Measurements from ENCODE around the gene HSPBAP1. TPM values are rescaled to one million over a fixed set of nuclear protein-coding genes. Genes with fewer than 3 reads are reported as not detected.
A peak's percentile ranks its signal among the peaks of the same experiment; 100 is the strongest.

HSPBAP1 gene
- total RNA-seq, 3 donors from 2014 or later, result 6.6 to 12.2 (median 7.9) TPM

DNA sequence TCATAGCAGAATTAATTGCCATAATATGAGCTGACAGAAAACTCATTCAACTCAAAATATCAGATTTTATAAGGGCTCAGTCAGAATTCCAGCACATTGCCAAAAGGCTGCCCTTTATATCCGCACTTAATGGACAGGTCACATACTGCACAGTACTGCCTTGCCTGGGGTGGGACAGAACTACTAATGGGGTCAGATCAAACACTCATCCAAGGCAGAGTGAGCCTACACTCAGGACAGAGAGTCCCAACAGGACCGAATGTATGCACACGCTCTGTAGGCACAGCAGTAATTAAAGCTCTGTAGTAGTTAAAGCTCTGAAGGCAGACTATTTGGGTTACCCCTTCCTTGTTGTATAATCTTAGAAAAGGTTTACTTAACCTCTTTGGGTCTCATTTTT is 27.2 kb downstream of the HSPBAP1 start:
- TF ChIP-seq, protein P1, sequence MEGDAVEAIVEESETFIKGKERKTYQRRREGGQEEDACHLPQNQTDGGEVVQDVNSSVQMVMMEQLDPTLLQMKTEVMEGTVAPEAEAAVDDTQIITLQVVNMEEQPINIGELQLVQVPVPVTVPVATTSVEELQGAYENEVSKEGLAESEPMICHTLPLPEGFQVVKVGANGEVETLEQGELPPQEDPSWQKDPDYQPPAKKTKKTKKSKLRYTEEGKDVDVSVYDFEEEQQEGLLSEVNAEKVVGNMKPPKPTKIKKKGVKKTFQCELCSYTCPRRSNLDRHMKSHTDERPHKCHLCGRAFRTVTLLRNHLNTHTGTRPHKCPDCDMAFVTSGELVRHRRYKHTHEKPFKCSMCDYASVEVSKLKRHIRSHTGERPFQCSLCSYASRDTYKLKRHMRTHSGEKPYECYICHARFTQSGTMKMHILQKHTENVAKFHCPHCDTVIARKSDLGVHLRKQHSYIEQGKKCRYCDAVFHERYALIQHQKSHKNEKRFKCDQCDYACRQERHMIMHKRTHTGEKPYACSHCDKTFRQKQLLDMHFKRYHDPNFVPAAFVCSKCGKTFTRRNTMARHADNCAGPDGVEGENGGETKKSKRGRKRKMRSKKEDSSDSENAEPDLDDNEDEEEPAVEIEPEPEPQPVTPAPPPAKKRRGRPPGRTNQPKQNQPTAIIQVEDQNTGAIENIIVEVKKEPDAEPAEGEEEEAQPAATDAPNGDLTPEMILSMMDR (IDR thresholded peaks at IDR 0.05), result no peak
- Histone ChIP-seq H3K36me3 (ENCODE audit: low read depth) (no peaks in the 10 kb centered on the region), H3K4me1 (ENCODE audit: low read depth) (no peaks in the 10 kb centered on the region), H3K4me3 (no peak overlapping the region), H3K9me3 (no peaks in the 10 kb centered on the region)
- intact Hi-C loops (cut with DNase I, micrococcal nuclease), result no loop called here
- no peak for DNase-seq
- no peak for ATAC-seq

DNA sequence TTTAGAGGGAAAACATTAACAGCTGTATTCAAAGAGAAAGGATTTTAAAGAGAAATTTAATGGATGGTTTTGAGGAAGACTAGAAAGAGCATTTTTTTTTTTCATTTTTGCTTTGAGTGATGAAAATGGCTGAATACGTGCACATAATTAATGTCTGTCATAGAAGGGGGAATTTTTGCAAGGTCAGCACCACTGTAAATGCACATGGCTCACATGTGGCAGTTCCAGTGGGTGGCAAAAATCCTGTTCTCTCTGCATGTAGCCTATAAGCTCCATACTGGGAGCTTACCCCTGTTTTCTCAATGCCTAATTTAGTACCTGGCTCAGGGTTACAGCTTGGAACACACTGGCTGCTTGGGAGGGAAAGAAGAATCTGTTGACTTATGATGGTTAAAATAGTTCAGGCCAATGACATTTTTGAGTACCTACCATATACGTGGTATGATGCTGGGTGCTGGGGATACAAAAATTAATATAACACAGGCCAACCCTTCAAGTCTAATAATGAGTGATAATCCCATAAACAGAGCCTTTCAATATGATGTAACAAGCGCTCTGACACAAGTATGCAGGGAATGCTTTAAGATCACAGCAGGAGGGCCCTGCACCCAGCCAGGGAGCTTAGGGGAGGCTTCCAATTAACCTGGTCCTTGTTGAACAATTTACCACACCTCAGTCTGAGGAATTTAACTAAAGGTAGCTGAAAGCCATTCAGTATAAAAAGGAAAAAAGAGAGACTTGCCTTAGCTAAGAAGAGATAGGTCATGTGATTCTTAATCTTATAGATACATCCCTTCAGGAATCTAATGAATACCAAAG is 33.0 kb downstream of the HSPBAP1 start:
- no peak for ATAC-seq
- DNase-seq, result no peak
- intact Hi-C loops (cut with DNase I, micrococcal nuclease), result no loop called here
- TF ChIP-seq, protein P1 (IDR thresholded peaks at IDR 0.05), result no peak
- H3K9me3 ChIP-seq, result no peaks in the 10 kb centered on the region
- H3K4me1 ChIP-seq (ENCODE audit: low read depth), result peaks cover 3% of the 10 kb centered on the region
- no peaks in the 10 kb centered on the region for H3K36me3 ChIP-seq (ENCODE audit: low read depth)
- no peak overlapping the region for H3K4me3 ChIP-seq

DNA sequence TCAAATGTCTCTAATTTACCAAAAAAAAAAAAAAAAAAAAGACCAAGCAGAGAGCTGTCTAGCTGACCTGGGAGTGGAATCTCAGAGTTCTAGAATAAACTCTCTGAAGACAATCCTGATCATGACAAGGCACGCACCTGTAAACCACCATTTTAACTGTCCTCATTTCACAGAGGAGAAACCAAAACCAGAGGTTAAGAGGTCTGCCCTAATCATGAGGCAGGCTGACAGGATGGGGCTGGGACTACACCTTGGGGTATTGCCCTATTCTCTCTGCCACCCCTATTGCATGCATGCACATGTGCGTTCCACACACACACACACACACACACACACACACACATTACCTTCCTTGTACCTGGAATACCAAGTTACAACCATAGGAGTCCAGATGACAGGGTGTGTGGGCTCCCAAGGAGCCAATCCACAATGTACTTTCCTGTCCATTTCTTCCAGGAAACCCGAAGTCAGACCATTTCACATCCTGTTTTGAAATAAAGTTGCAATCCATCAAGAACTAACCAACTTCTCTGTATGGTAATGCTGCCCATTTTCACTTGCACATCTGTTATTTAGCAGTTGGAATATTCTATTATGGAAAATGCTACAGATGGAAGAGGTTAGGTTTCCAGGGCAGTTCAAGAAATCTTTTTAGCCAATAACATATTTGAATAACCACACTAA is 34.6 kb downstream of the HSPBAP1 start:
- H3K4me1 ChIP-seq (ENCODE audit: low read depth), result peaks cover 3% of the 10 kb centered on the region
- H3K4me3 ChIP-seq, result no peak overlapping the region
- TF ChIP-seq, protein P1 (IDR thresholded peaks at IDR 0.05), result no peak
- intact Hi-C loops (cut with DNase I, micrococcal nuclease), result no loop called here
- H3K9me3 ChIP-seq, result no peaks in the 10 kb centered on the region
- ATAC-seq, result peak; percentile 25
- no peaks in the 10 kb centered on the region for H3K36me3 ChIP-seq (ENCODE audit: low read depth)
- DNase-seq, result no peak

DNA sequence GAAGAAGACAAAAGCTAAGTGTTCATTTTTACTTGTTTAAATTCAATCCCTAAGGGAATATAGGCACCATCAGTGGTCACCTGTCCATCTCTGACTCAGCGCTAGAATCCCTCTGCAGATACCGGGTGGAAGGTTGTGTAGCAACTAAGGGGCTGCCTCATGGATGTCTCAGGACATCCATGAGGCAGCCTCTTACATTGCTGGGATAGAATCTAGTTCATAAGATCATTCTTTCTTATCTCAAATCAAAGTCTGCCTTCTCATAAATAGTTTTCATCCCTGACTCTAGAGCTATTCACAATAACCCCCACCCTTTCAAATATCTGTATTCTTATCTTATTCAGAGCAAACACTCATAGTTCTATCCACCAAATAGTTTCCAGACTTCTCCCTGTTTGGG is 38.1 kb downstream of the HSPBAP1 start:
- Histone ChIP-seq H3K36me3 (ENCODE audit: low read depth) (no peaks in the 10 kb centered on the region), H3K4me1 (ENCODE audit: low read depth) (peaks cover 3% of the 10 kb centered on the region), H3K4me3 (no peak overlapping the region), H3K9me3 (no peaks in the 10 kb centered on the region)
- no peak for DNase-seq
- intact Hi-C loops (cut with DNase I, micrococcal nuclease), result no loop called here
- no peak for ATAC-seq
- TF ChIP-seq, protein P1 (IDR thresholded peaks at IDR 0.05), result no peak

DNA sequence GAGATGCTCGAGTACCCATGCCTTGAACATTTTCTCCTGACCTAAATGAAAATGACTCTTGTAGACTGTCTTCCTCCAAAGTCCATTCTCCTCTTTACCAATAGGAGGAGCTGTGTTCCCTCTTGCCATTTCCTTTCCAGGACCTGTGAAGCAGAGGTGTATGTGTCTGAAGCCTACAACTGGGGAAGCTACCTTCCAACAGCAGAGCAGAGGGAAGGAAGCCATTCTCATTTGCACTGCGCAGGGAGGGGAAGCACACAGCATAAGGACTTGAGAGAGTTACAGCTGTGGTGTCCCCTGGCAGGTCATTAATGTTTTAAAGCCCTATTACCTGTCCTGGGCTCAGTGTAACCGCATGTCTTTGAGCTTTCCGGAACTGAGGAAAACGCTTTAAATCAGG is 38.7 kb downstream of the HSPBAP1 start:
- Histone ChIP-seq H3K9me3 (no peaks in the 10 kb centered on the region), H3K36me3 (ENCODE audit: low read depth) (no peaks in the 10 kb centered on the region), H3K4me1 (ENCODE audit: low read depth) (peaks cover under 1% of the 10 kb centered on the region), H3K4me3 (no peak overlapping the region)
- DNase-seq, result peak in 1 of 3 donors; percentile 23
- intact Hi-C loops (cut with DNase I, micrococcal nuclease), result no loop called here
- peak; percentile 91 for ATAC-seq
- TF ChIP-seq, protein P1 (IDR thresholded peaks at IDR 0.05), result peak; percentile 49

All from mucosa of descending colon (tissue), 3 donors.